Neural cell (in vitro differentiated cells): Measurements from ENCODE around the gene TGM5. TPM values are rescaled to one million over a fixed set of nuclear protein-coding genes. Genes with fewer than 3 reads are reported as not detected.

Source experiments
- H2AFZ ChIP-seq: fragments of 200-600, 300-800 bp; sonication (generic), shearing (Covaris generic); 2 replicates; pipeline ENCODE4 v1.6.0; 2014; ENCODE audit warnings: low read depth, mild to moderate bottlenecking, antibody characterized with exemption, low read length, moderate library complexity
- H3F3A ChIP-seq: fragments of 200-600 bp; shearing (Covaris generic); 2 replicates; pipeline ENCODE4 v1.6.1; 2016; ENCODE audit warnings: mild to moderate bottlenecking, moderate library complexity, mixed read lengths, antibody characterized with exemption, low read length; ENCODE audit not compliant: insufficient read depth, poor library complexity, severe bottlenecking
- H3K27ac ChIP-seq: fragments of 200-600, 300-800 bp; sonication (generic), shearing (Covaris generic); 2 replicates; pipeline ENCODE4 v1.5.1; 2014; ENCODE audit warnings: mild to moderate bottlenecking, low read length, moderate library complexity
- H3K27me3 ChIP-seq: fragments of 300-800, 200-600 bp; sonication (generic), shearing (Covaris generic); 2 replicates; pipeline ENCODE4 v1.6.0; 2014; ENCODE audit warnings: mild to moderate bottlenecking, low read depth, low read length, moderate library complexity; ENCODE audit not compliant: insufficient read depth
- H3K36me3 ChIP-seq: fragments of 300-800, 200-600 bp; sonication (generic), shearing (Covaris generic); 2 replicates; pipeline ENCODE4 v1.5.1; 2014; ENCODE audit warnings: mild to moderate bottlenecking, antibody characterized with exemption, low read length, moderate library complexity; ENCODE audit not compliant: insufficient read depth
- H3K4me2 ChIP-seq: fragments of 300-800, 200-600 bp; sonication (generic), shearing (Covaris generic); 2 replicates; pipeline ENCODE4 v1.6.0; 2014; ENCODE audit warnings: mild to moderate bottlenecking, low read length
- H3K4me3 ChIP-seq: fragments of 300-800, 200-600 bp; sonication (generic), shearing (Covaris generic); 2 replicates; pipeline ENCODE4 v1.5.1; 2014; ENCODE audit warnings: mild to moderate bottlenecking, low read length, moderate library complexity
- H3K79me2 ChIP-seq: fragments of 200-600 bp; shearing (Covaris generic); replicated peaks from 2 replicates; pipeline ENCODE4 v1.6.0; 2014; ENCODE audit warnings: mild to moderate bottlenecking, low read length, moderate library complexity; ENCODE audit not compliant: insufficient read depth
- H3K9ac ChIP-seq: fragments of 300-800, 200-600 bp; sonication (generic), shearing (Covaris generic); 2 replicates; pipeline ENCODE4 v1.6.1; 2016; ENCODE audit warnings: mild to moderate bottlenecking, low read length, mixed read lengths
- H3K9me2 ChIP-seq: fragments of 200-600 bp; shearing (Covaris generic); 2 replicates; pipeline ENCODE4 v1.6.1; 2016; ENCODE audit warnings: mild to moderate bottlenecking, low read length, mixed read lengths; ENCODE audit not compliant: insufficient read depth
- H3K9me3 ChIP-seq: fragments of 200-600, 300-800 bp; sonication (generic), shearing (Covaris generic); 2 replicates; pipeline ENCODE4 v1.6.1; 2016; ENCODE audit warnings: mild to moderate bottlenecking, mixed run types, low read length, moderate library complexity, mixed read lengths
- H4K20me1 ChIP-seq: fragments of 200-600 bp; shearing (Covaris generic); 2 replicates; pipeline ENCODE4 v1.6.1; 2016; ENCODE audit warnings: mild to moderate bottlenecking, mixed run types; ENCODE audit not compliant: insufficient read depth
- EP300 ChIP-seq: fragments of 450-650 bp; conservative IDR thresholded peaks from 2 replicates; pipeline ENCODE4 v1.6.1; 2014; ENCODE audit warnings: antibody characterized with exemption, mild to moderate bottlenecking, moderate library complexity; ENCODE audit not compliant: poor library complexity, severe bottlenecking
- EZH2 ChIP-seq: fragments of 200-600, 300-800 bp; shearing (Covaris generic), sonication (generic); IDR thresholded peaks from 2 replicates; pipeline ENCODE4 v1.6.1; 2014; ENCODE audit warnings: antibody characterized with exemption, low read length, borderline replicate concordance, mild to moderate bottlenecking; ENCODE audit not compliant: insufficient read depth, poor library complexity, severe bottlenecking
- MXI1 ChIP-seq: fragments of 450-650 bp; conservative IDR thresholded peaks from 2 replicates; pipeline ENCODE4 v1.6.1; 2014; ENCODE audit warnings: antibody characterized with exemption, mild to moderate bottlenecking; ENCODE audit not compliant: poor library complexity, severe bottlenecking
- POLR2AphosphoS5 ChIP-seq: IDR thresholded peaks from 2 replicates; pipeline ENCODE4 v1.6.1; 2012
- RAD21 ChIP-seq: fragments of 450-650 bp; conservative IDR thresholded peaks from 2 replicates; pipeline ENCODE4 v1.6.1; 2014; ENCODE audit warnings: antibody characterized with exemption, mild to moderate bottlenecking, moderate library complexity
- SMC3 ChIP-seq: fragments of 450-650 bp; conservative IDR thresholded peaks from 2 replicates; pipeline ENCODE4 v1.6.1; 2014; ENCODE audit warnings: antibody characterized with exemption, mild to moderate bottlenecking, moderate library complexity; ENCODE audit not compliant: poor library complexity
- TAF1 ChIP-seq: IDR thresholded peaks from 2 replicates; pipeline ENCODE4 v1.6.1; 2012; ENCODE audit warnings: low read depth
- polyA plus RNA-seq: library from polyadenylated mRNA; depleted of rRNA; stranded (reverse); fragments of >200 nt; gene quantifications from 2 replicates; pipeline ENCODE4 v1.2.3, GENCODE V29; 2014
- small RNA-seq, 3 experiments: library from RNA; depleted of rRNA; stranded (forward); fragments of <200 nt; gene quantifications; one replicate each; pipeline ENCODE3, GENCODE V24; 2012
- TF ChIP-seq, protein P1 (sequence below): fragments of 450-650 bp; IDR thresholded peaks from 2 replicates; pipeline ENCODE4 v1.5.1; 2014; ENCODE audit warnings: antibody characterized with exemption, mild to moderate bottlenecking, moderate library complexity; ENCODE audit not compliant: poor library complexity, severe bottlenecking
- TF ChIP-seq, protein P2 (sequence below): IDR thresholded peaks from 2 replicates; pipeline ENCODE4 v1.6.1; 2012; ENCODE audit warnings: borderline replicate concordance

Gene TGM5
- polyA plus RNA-seq, 1 donor from 2014 or later, result not detected

DNA sequence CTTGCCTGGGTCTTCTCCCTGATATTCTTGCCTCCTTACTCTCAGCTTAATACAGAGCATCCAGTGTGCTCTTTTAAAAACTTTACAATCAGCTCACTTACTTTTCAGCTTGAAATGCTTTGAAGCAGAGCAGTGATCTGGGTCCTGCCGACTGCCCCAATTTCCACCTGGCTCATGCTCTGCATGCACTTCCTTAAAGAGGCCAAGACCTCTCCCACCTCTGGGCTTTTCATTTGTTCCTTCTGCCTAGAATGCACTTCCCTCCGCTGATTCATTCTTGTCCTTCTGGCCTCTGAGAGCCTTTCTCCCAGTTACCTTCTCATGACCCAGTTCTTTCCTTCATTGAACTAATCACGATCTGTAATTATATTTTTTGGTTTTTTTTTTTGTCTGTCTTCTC is 83.5 kb downstream of the TGM5 start:
- TF ChIP-seq EP300 (no peak), RAD21 (no peak), TAF1 (no peak), SMC3 (no peak), EZH2 (no peak), MXI1 (no peak), POLR2AphosphoS5 (no peak)
- TF ChIP-seq, protein P1, sequence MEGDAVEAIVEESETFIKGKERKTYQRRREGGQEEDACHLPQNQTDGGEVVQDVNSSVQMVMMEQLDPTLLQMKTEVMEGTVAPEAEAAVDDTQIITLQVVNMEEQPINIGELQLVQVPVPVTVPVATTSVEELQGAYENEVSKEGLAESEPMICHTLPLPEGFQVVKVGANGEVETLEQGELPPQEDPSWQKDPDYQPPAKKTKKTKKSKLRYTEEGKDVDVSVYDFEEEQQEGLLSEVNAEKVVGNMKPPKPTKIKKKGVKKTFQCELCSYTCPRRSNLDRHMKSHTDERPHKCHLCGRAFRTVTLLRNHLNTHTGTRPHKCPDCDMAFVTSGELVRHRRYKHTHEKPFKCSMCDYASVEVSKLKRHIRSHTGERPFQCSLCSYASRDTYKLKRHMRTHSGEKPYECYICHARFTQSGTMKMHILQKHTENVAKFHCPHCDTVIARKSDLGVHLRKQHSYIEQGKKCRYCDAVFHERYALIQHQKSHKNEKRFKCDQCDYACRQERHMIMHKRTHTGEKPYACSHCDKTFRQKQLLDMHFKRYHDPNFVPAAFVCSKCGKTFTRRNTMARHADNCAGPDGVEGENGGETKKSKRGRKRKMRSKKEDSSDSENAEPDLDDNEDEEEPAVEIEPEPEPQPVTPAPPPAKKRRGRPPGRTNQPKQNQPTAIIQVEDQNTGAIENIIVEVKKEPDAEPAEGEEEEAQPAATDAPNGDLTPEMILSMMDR, result no peak
- TF ChIP-seq, protein P2, sequence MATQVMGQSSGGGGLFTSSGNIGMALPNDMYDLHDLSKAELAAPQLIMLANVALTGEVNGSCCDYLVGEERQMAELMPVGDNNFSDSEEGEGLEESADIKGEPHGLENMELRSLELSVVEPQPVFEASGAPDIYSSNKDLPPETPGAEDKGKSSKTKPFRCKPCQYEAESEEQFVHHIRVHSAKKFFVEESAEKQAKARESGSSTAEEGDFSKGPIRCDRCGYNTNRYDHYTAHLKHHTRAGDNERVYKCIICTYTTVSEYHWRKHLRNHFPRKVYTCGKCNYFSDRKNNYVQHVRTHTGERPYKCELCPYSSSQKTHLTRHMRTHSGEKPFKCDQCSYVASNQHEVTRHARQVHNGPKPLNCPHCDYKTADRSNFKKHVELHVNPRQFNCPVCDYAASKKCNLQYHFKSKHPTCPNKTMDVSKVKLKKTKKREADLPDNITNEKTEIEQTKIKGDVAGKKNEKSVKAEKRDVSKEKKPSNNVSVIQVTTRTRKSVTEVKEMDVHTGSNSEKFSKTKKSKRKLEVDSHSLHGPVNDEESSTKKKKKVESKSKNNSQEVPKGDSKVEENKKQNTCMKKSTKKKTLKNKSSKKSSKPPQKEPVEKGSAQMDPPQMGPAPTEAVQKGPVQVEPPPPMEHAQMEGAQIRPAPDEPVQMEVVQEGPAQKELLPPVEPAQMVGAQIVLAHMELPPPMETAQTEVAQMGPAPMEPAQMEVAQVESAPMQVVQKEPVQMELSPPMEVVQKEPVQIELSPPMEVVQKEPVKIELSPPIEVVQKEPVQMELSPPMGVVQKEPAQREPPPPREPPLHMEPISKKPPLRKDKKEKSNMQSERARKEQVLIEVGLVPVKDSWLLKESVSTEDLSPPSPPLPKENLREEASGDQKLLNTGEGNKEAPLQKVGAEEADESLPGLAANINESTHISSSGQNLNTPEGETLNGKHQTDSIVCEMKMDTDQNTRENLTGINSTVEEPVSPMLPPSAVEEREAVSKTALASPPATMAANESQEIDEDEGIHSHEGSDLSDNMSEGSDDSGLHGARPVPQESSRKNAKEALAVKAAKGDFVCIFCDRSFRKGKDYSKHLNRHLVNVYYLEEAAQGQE, result no peak
- H2AFZ ChIP-seq, result no peak overlapping the region

More for the DNA sequence above, 83.5 kb downstream of the TGM5 start:
- Histone ChIP-seq H3K79me2 (peaks cover 16% of the 10 kb centered on the region), H3K27ac (no peak overlapping the region), H3K36me3 (no peaks in the 10 kb centered on the region), H4K20me1 (no peaks in the 10 kb centered on the region), H3K9ac (no peak overlapping the region), H3K27me3 (no peaks in the 10 kb centered on the region), H3K9me2 (no peaks in the 10 kb centered on the region), H3F3A (no peaks in the 10 kb centered on the region), H3K4me2 (no peak overlapping the region), H3K4me3 (no peak overlapping the region), H3K9me3 (no peaks in the 10 kb centered on the region)

Small RNA genes within 50 kb of the gene (small RNA-seq; reads per million reads assigned to genes)
- 0 to 1.2 (median 0) reads per million in 3 experiments for gene RF00019

Other genes starting within 250 kb of the TGM5 start
- 33.5 and 35.9 TPM in 2 replicates for gene UBR1, start 160.9 kb downstream of the TGM5 start, polyA plus RNA-seq
- gene TMEM62, start 133.3 kb downstream of the TGM5 start, polyA plus RNA-seq, result 8.7 and 14.3 TPM in 2 replicates
- 67.6 and 89.2 TPM in 2 replicates for gene CCNDBP1, start 81.5 kb downstream of the TGM5 start, polyA plus RNA-seq
- gene EPB42, start 45.9 kb downstream of the TGM5 start, polyA plus RNA-seq, result not detected in 2 replicates
- not detected in 2 replicates for gene TGM7, start 35.3 kb upstream of the TGM5 start, polyA plus RNA-seq
- 10.3 TPM in 2 replicates for gene LCMT2, start 63.6 kb upstream of the TGM5 start, polyA plus RNA-seq
- 27.6 and 37.5 TPM in 2 replicates for gene ZSCAN29, start 104.1 kb upstream of the TGM5 start, polyA plus RNA-seq
- 4.6 and 13.0 TPM in 2 replicates for gene TUBGCP4, start 104.2 kb upstream of the TGM5 start, polyA plus RNA-seq
- gene TP53BP1, start 226.2 kb upstream of the TGM5 start, polyA plus RNA-seq, result 98.7 and 114 TPM in 2 replicates